GM21723 (cell line): ENCODE results near the gene CLIC3.
A peak's percentile ranks its signal among the peaks of the same experiment; 100 is the strongest.

ENCODE experiments used
- ATAC-seq: cut with Tn5 transposase; IDR thresholded peaks from one replicate; pipeline ENCODE4 v1.9.1; 2021; ENCODE audit warnings: mild to moderate bottlenecking, moderate library complexity; ENCODE audit not compliant: unreplicated experiment

CLIC3 gene

GRCh38 chr9:137031904-137032640, 35.7 kb upstream of the CLIC3 start, which contains the start of gene FUT7:
Gene FUT7 (minus strand): TSS chr9:137032088. CDS start chr9:137031991, 97 bp downstream.
- no peak for ATAC-seq

GRCh38 chr9:137030538-137031527, 34.5 kb upstream of the CLIC3 start:
- ATAC-seq, result no peak

- ATAC-seq, result no peak
Measured at GRCh38 chr9:137030006-137030405, 33.6 kb upstream of the CLIC3 start.

- peak; percentile 35 for ATAC-seq
Measured at GRCh38 chr9:137029058-137029936, 32.9 kb upstream of the CLIC3 start.

- ATAC-seq, result no peak
Measured at GRCh38 chr9:137028263-137029057, 32.1 kb upstream of the CLIC3 start.

- no peak for ATAC-seq
Measured at GRCh38 chr9:137027369-137028262, 31.2 kb upstream of the CLIC3 start, which contains the start of gene ABCA2. Gene ABCA2 (minus strand): TSS chr9:137028237. CDS start chr9:137028140, 97 bp downstream.

GRCh38 chr9:137026828-137027227, 30.5 kb upstream of the CLIC3 start:
- no peak for ATAC-seq

GRCh38 chr9:137026384-137026783, 30.0 kb upstream of the CLIC3 start:
- ATAC-seq, result no peak

- no peak for ATAC-seq
Measured at GRCh38 chr9:137025517-137025966, 29.2 kb upstream of the CLIC3 start.

GRCh38 chr9:137023583-137023991, 27.2 kb upstream of the CLIC3 start:
- ATAC-seq, result no peak

GRCh38 chr9:137023157-137023556, 26.8 kb upstream of the CLIC3 start:
- no peak for ATAC-seq

- no peak for ATAC-seq
Measured at GRCh38 chr9:137022662-137023008, 26.3 kb upstream of the CLIC3 start.

- ATAC-seq, result no peak
Measured at GRCh38 chr9:137021979-137022661, 25.8 kb upstream of the CLIC3 start.

- no peak for ATAC-seq
Measured at GRCh38 chr9:137021568-137021978, 25.2 kb upstream of the CLIC3 start.

GRCh38 chr9:137020771-137021567, 24.6 kb upstream of the CLIC3 start:
- ATAC-seq, result no peak

GRCh38 chr9:137019891-137020683, 23.7 kb upstream of the CLIC3 start:
- ATAC-seq, result no peak
